Measurements from ENCODE around the gene TRAFD1. TPM values are rescaled to one million over a fixed set of nuclear protein-coding genes. Genes with fewer than 3 reads are reported as not detected.

Gene TRAFD1
- total and polyA plus RNA-seq, 2 of the 13 experiments (the other 11 are each of a cell fraction or from before 2014, with no cell fraction given) = 9.5 to 20.9 TPM

DNA sequence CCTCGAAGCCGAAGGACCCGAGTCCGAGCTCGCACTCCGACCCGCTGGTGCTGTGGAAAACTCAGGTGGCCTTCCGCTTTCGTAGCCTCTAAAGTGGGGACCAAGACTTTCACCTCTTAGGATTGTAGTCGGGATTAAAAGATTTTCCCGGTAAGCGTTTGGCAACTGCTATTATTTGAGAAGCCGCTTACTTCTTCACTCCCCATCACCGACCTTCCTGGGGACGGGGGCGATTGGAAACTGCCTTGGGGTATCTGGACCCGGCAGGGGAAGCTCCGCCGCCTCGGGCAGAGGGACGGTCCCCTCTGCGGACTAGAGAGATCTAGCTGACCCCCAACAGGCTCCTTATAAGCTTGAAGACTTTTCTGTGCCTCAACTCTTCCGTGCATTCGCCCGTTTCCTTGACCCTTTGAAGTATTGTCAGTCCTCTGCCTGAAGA lies 659 bp downstream of the TRAFD1 start:
- Histone ChIP-seq H3K79me2 (ENCODE audit: insufficient read depth, low read length) (peaks cover 10% of the 10 kb centered on the region), H3K9me3 (ENCODE audit: low read length) (no peaks in the 10 kb centered on the region), H3K27me3 (ENCODE audit: control insufficient read depth in 1 of 2, insufficient read depth in 2 of 2, low read length in 2 of 2) (no peaks in the 10 kb centered on the region), H4K20me1 (ENCODE audit: insufficient read depth, low read length) (no peaks in the 10 kb centered on the region), H3K9ac (ENCODE audit: insufficient read depth, low read depth, low read length) (peak overlapping the region; percentile 89), H2AFZ (ENCODE audit: low read length) (no peak overlapping the region), H3K4me2 (ENCODE audit: low read depth, low read length) (peak overlapping the region; percentile 96), H3K36me3 (replicated peaks in 1 of 2; ENCODE audit: control insufficient read depth in 1 of 2, insufficient read depth in 2 of 2, low read length in 2 of 2) (no peaks in the 10 kb centered on the region), H3K27ac (ENCODE audit: extremely low read length, insufficient read depth, low read length) (peak overlapping the region; percentile 61), H3K4me3 (replicated peaks in 1 of 3; ENCODE audit: insufficient read depth in 1 of 3, low read depth in 2 of 3, low read length in 3 of 3) (peak overlapping the region; percentile 79 to 93 (median 81)), H3K4me1 (ENCODE audit: insufficient read depth, low read length) (peaks cover 60% of the 10 kb centered on the region)
- no TSS peak for BruUV-seq (replicated peaks)
- ChIA-PET CTCF (ENCODE audit: low intra/inter-chr PET ratio, low total read pairs) (no interaction called here), POLR2A (interaction anchor here (0.5 to 7.1 kb wide), 6 partner anchors 10 to 440 kb away, joined by 3 to 85 read pairs (median 6); partner anchors contain the start of genes ACAD10, BRAP, ERP29 and NAA25)
- ATAC-seq (no peak), DNase-seq (ENCODE audit: low spot score) (no peak), FAIRE-seq (no peak)
- TF ChIP-seq AGO2 (optimal IDR thresholded peaks at IDR 0.05; ENCODE audit: low read depth, low read length) (peak; percentile 34), ZC3H13 (CRISPR knock-in tag; IDR thresholded peaks at IDR 0.05) (0 out of 2 replicates have a peak, but pooled peaks have one; percentile 2), ZNF484 (CRISPR knock-in tag; IDR thresholded peaks at IDR 0.05; ENCODE audit: borderline replicate concordance, low read depth) (0 out of 2 replicates have a peak, but pooled peaks have one; percentile 5), SP5 (CRISPR knock-in tag; IDR thresholded peaks at IDR 0.05; ENCODE audit: borderline replicate concordance, low read depth) (no peak), ZNF326 (CRISPR knock-in tag; IDR thresholded peaks at IDR 0.05; ENCODE audit: borderline replicate concordance) (no peak), ZNF546 (CRISPR knock-in tag; conservative IDR thresholded peaks at IDR 0.05) (0 out of 2 replicates have a peak, but pooled peaks have one; percentile 17), RFX5 (IDR thresholded peaks at IDR 0.05; ENCODE audit: low read depth, low read length) (no peak), MZF1 (CRISPR knock-in tag; IDR thresholded peaks at IDR 0.05; ENCODE audit: borderline replicate concordance) (no peak), NFYC (CRISPR knock-in tag; IDR thresholded peaks at IDR 0.05) (no peak), SP1 (IDR thresholded peaks at IDR 0.05) (no peak), SP1 (CRISPR knock-in tag; IDR thresholded peaks at IDR 0.05) (no peak), NFE2L1 (CRISPR knock-in tag; IDR thresholded peaks at IDR 0.05; ENCODE audit: borderline replicate concordance) (no peak), SPEN (CRISPR knock-in tag; IDR thresholded peaks at IDR 0.05; ENCODE audit: low read depth) (no peak), ZNF12 (CRISPR knock-in tag; IDR thresholded peaks at IDR 0.05) (no peak), ZNF224 (CRISPR knock-in tag; IDR thresholded peaks at IDR 0.05) (no peak), MBNL3 (CRISPR knock-in tag; conservative IDR thresholded peaks at IDR 0.05) (no peak), PTBP1 (IDR thresholded peaks at IDR 0.05; ENCODE audit: low read depth, low read length, poor library complexity, severe bottlenecking) (no peak), ZFP91 (CRISPR knock-in tag; IDR thresholded peaks at IDR 0.05; ENCODE audit: borderline replicate concordance) (0 out of 2 replicates have a peak, but pooled peaks have one; percentile 8), ZSCAN31 (CRISPR knock-in tag; IDR thresholded peaks at IDR 0.05; ENCODE audit: low read depth) (0 out of 2 replicates have a peak, but pooled peaks have one; percentile 8)
- 2% methylated on average over 12 of the region's 25 CpGs for WGBS (ENCODE audit: low lambda C conversion rate)
- intact Hi-C loops (cut with micrococcal nuclease; ENCODE audit: unreplicated experiment) (no loop called here), in situ Hi-C loops (cut with HindIII; ENCODE audit: extremely low pct_ligation_motif_present, low pct_unique_long_range_greater_than_20kb) (no loop called here)
